Measurements from ENCODE around the gene CDH4. TPM values are rescaled to one million over a fixed set of nuclear protein-coding genes. Genes with fewer than 3 reads are reported as not detected.

The CDH4 gene
- total RNA-seq, 2 experiments from 2014 or later = 0.10 to 0.21 TPM

GRCh38 chr20:61886721-61887595, 634.9 kb downstream of the CDH4 start:
- peaks cover 2% of the 10 kb centered on the region for H3K4me1 Mint-ChIP-seq (ENCODE audit: low read depth)
- intact Hi-C loops (cut with micrococcal nuclease) = loop anchor here (5.0 kb wide), 1 partner anchor 290 kb away; no protein-coding TSS in a partner anchor
- H3K27ac Mint-ChIP-seq = no peak overlapping the region
- H3K27me3 Mint-ChIP-seq = peaks cover 8% of the 10 kb centered on the region
- no peaks in the 10 kb centered on the region for H3K36me3 Mint-ChIP-seq
- ChIA-PET POLR2A (no interaction called here), CTCF (interaction anchor here (0.6 to 2.2 kb wide), 6 partner anchors 9 to 1829 kb away, joined by 3 to 8 read pairs (median 4); no protein-coding TSS in a partner anchor)
- H3K4me3 Mint-ChIP-seq = no peak overlapping the region
- DNase-seq = peak; percentile 46
- no peaks in the 10 kb centered on the region for H3K9me3 Mint-ChIP-seq

GRCh38 chr20:61887596-61888093, 635.6 kb downstream of the CDH4 start:
- Mint-ChIP-seq H3K27ac (no peak overlapping the region), H3K4me3 (no peak overlapping the region), H3K27me3 (peaks cover 10% of the 10 kb centered on the region), H3K9me3 (no peaks in the 10 kb centered on the region), H3K4me1 (ENCODE audit: low read depth) (peaks cover 2% of the 10 kb centered on the region), H3K36me3 (no peaks in the 10 kb centered on the region)
- ChIA-PET CTCF (interaction anchor here (0.6 to 2.2 kb wide), 4 partner anchors 8 to 520 kb away, joined by 3 to 8 read pairs (median 4); no protein-coding TSS in a partner anchor), POLR2A (no interaction called here)
- DNase-seq = no peak
- intact Hi-C loops (cut with micrococcal nuclease) = loop anchor here (5.0 kb wide), 1 partner anchor 290 kb away; no protein-coding TSS in a partner anchor

- ChIA-PET CTCF (interaction anchor here (2.2 kb wide), 1 partner anchor 8 kb away, joined by 8 read pairs; no protein-coding TSS in a partner anchor), POLR2A (no interaction called here)
- Mint-ChIP-seq H3K4me1 (ENCODE audit: low read depth) (peaks cover 2% of the 10 kb centered on the region), H3K9me3 (no peaks in the 10 kb centered on the region), H3K36me3 (no peaks in the 10 kb centered on the region), H3K27ac (no peak overlapping the region), H3K4me3 (no peak overlapping the region), H3K27me3 (peaks cover 5% of the 10 kb centered on the region)
- no peak for DNase-seq
- intact Hi-C loops (cut with micrococcal nuclease) = loop anchor here (5.0 kb wide), 1 partner anchor 291 kb away; no protein-coding TSS in a partner anchor
Measured at GRCh38 chr20:61888101-61888865, 636.2 kb downstream of the CDH4 start.

GRCh38 chr20:61889659-61890058, 637.6 kb downstream of the CDH4 start:
- H3K36me3 Mint-ChIP-seq = no peaks in the 10 kb centered on the region
- POLR2A ChIA-PET = no interaction called here
- intact Hi-C loops (cut with micrococcal nuclease) = loop anchor here (5.0 kb wide), 1 partner anchor 292 kb away; no protein-coding TSS in a partner anchor
- H3K9me3 Mint-ChIP-seq = no peaks in the 10 kb centered on the region
- no peak overlapping the region for H3K27ac Mint-ChIP-seq
- no peak for DNase-seq
- CTCF ChIA-PET = no interaction called here
- no peak overlapping the region for H3K4me3 Mint-ChIP-seq
- peaks cover 2% of the 10 kb centered on the region for H3K27me3 Mint-ChIP-seq
- H3K4me1 Mint-ChIP-seq (ENCODE audit: low read depth) = peaks cover 2% of the 10 kb centered on the region

GRCh38 chr20:61890210-61890609, 638.1 kb downstream of the CDH4 start:
- Mint-ChIP-seq H3K4me3 (no peak overlapping the region), H3K4me1 (ENCODE audit: low read depth) (peaks cover 2% of the 10 kb centered on the region), H3K27ac (no peak overlapping the region), H3K27me3 (peaks cover 2% of the 10 kb centered on the region), H3K36me3 (no peaks in the 10 kb centered on the region), H3K9me3 (no peaks in the 10 kb centered on the region)
- POLR2A ChIA-PET = no interaction called here
- intact Hi-C loops (cut with micrococcal nuclease) = no loop called here
- CTCF ChIA-PET = no interaction called here
- no peak for DNase-seq

GRCh38 chr20:61891476-61891875, 639.4 kb downstream of the CDH4 start:
- POLR2A ChIA-PET = no interaction called here
- peaks cover 2% of the 10 kb centered on the region for H3K4me1 Mint-ChIP-seq (ENCODE audit: low read depth)
- intact Hi-C loops (cut with micrococcal nuclease) = no loop called here

GRCh38 chr20:61891916-61892649, 640.0 kb downstream of the CDH4 start:
- Mint-ChIP-seq H3K27ac (no peak overlapping the region), H3K27me3 (peaks cover 2% of the 10 kb centered on the region), H3K9me3 (no peaks in the 10 kb centered on the region), H3K36me3 (no peaks in the 10 kb centered on the region), H3K4me3 (no peak overlapping the region), H3K4me1 (ENCODE audit: low read depth) (peaks cover 2% of the 10 kb centered on the region)
- ChIA-PET CTCF (no interaction called here), POLR2A (no interaction called here)
- intact Hi-C loops (cut with micrococcal nuclease) = no loop called here
- DNase-seq = no peak

More at GRCh38 chr20:61891476-61891875, 639.4 kb downstream of the CDH4 start:
- no peak overlapping the region for H3K27ac Mint-ChIP-seq
- no peak overlapping the region for H3K4me3 Mint-ChIP-seq
- CTCF ChIA-PET = no interaction called here
- H3K36me3 Mint-ChIP-seq = no peaks in the 10 kb centered on the region
- no peaks in the 10 kb centered on the region for H3K9me3 Mint-ChIP-seq
- no peak for DNase-seq
- H3K27me3 Mint-ChIP-seq = peaks cover 2% of the 10 kb centered on the region

- Mint-ChIP-seq H3K4me3 (no peak overlapping the region), H3K27ac (no peak overlapping the region), H3K36me3 (no peaks in the 10 kb centered on the region), H3K27me3 (peaks cover 2% of the 10 kb centered on the region), H3K4me1 (ENCODE audit: low read depth) (no peaks in the 10 kb centered on the region), H3K9me3 (no peaks in the 10 kb centered on the region)
- ChIA-PET POLR2A (no interaction called here), CTCF (interaction anchor here (2.2 kb wide), 1 partner anchor 8 kb away, joined by 8 read pairs; no protein-coding TSS in a partner anchor)
- intact Hi-C loops (cut with micrococcal nuclease) = no loop called here
- no peak for DNase-seq
Measured at GRCh38 chr20:61895016-61895415, 643.0 kb downstream of the CDH4 start.

- no peaks in the 10 kb centered on the region for H3K36me3 Mint-ChIP-seq
Measured at GRCh38 chr20:61895686-61896057, 643.6 kb downstream of the CDH4 start.

GRCh38 chr20:61896058-61896961, 644.2 kb downstream of the CDH4 start:
- Mint-ChIP-seq H3K9me3 (no peaks in the 10 kb centered on the region), H3K27me3 (peaks cover 2% of the 10 kb centered on the region), H3K4me3 (no peak overlapping the region), H3K4me1 (ENCODE audit: low read depth) (no peaks in the 10 kb centered on the region), H3K36me3 (no peaks in the 10 kb centered on the region), H3K27ac (no peak overlapping the region)
- ChIA-PET CTCF (interaction anchor here (0.9 to 2.2 kb wide), 7 partner anchors 9 to 1686 kb away, joined by 3 to 8 read pairs (median 3); no protein-coding TSS in a partner anchor), POLR2A (no interaction called here)
- peak; percentile 36 for DNase-seq
- intact Hi-C loops (cut with micrococcal nuclease) = no loop called here

More at GRCh38 chr20:61895686-61896057, 643.6 kb downstream of the CDH4 start:
- no peak overlapping the region for H3K4me3 Mint-ChIP-seq
- no peak for DNase-seq
- H3K27ac Mint-ChIP-seq = no peak overlapping the region
- H3K27me3 Mint-ChIP-seq = peaks cover 2% of the 10 kb centered on the region
- H3K4me1 Mint-ChIP-seq (ENCODE audit: low read depth) = no peaks in the 10 kb centered on the region
- CTCF ChIA-PET = interaction anchor here (1.0 to 2.2 kb wide), 5 partner anchors 9 to 338 kb away, joined by 3 to 8 read pairs (median 3); no protein-coding TSS in a partner anchor
- intact Hi-C loops (cut with micrococcal nuclease) = no loop called here
- H3K9me3 Mint-ChIP-seq = no peaks in the 10 kb centered on the region
- POLR2A ChIA-PET = no interaction called here
